Fibroblast of skin of right biceps (primary cell): Measurements from ENCODE around the gene LARP6.
"Not testable (repeated sequence)": the region's sequence is repeated elsewhere in the genome, so short reads cannot be mapped to it uniquely, and the experiment has no call there.

Experiments used
- DNase-seq: peaks from one replicate; pipeline ENCODE4 v3.0.0-alpha.2; 2013

Gene LARP6

GRCh38 chr15:70829371-70830166 is 24.4 kb downstream of the LARP6 start:
- no peak for DNase-seq

- DNase-seq: no peak
These were observed 26.2 kb downstream of the LARP6 start for GRCh38 chr15:70827721-70828120.

- peak; percentile 86 for DNase-seq
These were observed 27.3 kb downstream of the LARP6 start for GRCh38 chr15:70826634-70827033.

GRCh38 chr15:70825841-70826240 is 28.1 kb downstream of the LARP6 start:
- no peak for DNase-seq

- no peak for DNase-seq
These were observed 30.8 kb downstream of the LARP6 start for GRCh38 chr15:70823196-70823595.

- no peak for DNase-seq
These were observed 33.7 kb downstream of the LARP6 start for GRCh38 chr15:70820214-70820613.

GRCh38 chr15:70818580-70818979 is 35.4 kb downstream of the LARP6 start:
- no peak for DNase-seq

GRCh38 chr15:70817266-70817665 is 36.7 kb downstream of the LARP6 start:
- DNase-seq: no peak

- DNase-seq: no peak
These were observed 38.4 kb downstream of the LARP6 start for GRCh38 chr15:70815604-70816003.

GRCh38 chr15:70815011-70815410 is 38.9 kb downstream of the LARP6 start:
- DNase-seq: not testable (repeated sequence)

- DNase-seq: no peak
These were observed 41.1 kb downstream of the LARP6 start for GRCh38 chr15:70812827-70813364.

GRCh38 chr15:70810916-70811578 is 42.9 kb downstream of the LARP6 start:
- DNase-seq: no peak

GRCh38 chr15:70806992-70807712 is 46.8 kb downstream of the LARP6 start:
- DNase-seq: no peak

- DNase-seq: not testable (repeated sequence)
These were observed 49.6 kb downstream of the LARP6 start for GRCh38 chr15:70804388-70804787.

GRCh38 chr15:70802629-70803028 is 51.3 kb downstream of the LARP6 start:
- peak; percentile 89 for DNase-seq

GRCh38 chr15:70801109-70801508 is 52.8 kb downstream of the LARP6 start:
- peak; percentile 52 for DNase-seq

- peak; percentile 93 for DNase-seq
These were observed 54.1 kb downstream of the LARP6 start for GRCh38 chr15:70799667-70800450.

- no peak for DNase-seq
These were observed 56.5 kb downstream of the LARP6 start for GRCh38 chr15:70797464-70797863.

- no peak for DNase-seq
These were observed 57.2 kb downstream of the LARP6 start for GRCh38 chr15:70796516-70797310.

GRCh38 chr15:70795311-70795665 is 58.7 kb downstream of the LARP6 start:
- peak; percentile 97 for DNase-seq

- DNase-seq: peak; percentile 71
These were observed 59.2 kb downstream of the LARP6 start for GRCh38 chr15:70794596-70795310.
